Measurements from ENCODE around the gene SLC26A8.

DNA sequence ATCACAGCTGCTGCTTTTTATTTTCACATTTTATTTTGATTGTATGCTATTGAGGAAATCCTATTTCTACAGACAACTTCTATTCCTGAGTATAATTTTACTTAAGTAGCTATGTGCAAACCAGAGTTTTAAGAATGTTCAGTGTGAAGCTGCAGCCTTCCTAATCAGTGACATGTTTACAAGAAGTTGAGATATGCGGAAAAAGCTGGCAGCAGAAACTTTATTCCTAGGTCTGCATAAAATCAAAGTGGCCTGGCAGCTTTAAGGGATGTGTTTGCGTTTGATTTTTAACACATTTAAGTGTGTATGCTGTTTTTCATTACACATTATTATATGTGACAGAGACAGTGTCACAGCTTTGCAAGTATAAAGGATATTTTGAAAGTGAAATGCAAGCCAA is 29.4 kb upstream of the SLC26A8 start:
- TF ChIP-seq, protein P1, sequence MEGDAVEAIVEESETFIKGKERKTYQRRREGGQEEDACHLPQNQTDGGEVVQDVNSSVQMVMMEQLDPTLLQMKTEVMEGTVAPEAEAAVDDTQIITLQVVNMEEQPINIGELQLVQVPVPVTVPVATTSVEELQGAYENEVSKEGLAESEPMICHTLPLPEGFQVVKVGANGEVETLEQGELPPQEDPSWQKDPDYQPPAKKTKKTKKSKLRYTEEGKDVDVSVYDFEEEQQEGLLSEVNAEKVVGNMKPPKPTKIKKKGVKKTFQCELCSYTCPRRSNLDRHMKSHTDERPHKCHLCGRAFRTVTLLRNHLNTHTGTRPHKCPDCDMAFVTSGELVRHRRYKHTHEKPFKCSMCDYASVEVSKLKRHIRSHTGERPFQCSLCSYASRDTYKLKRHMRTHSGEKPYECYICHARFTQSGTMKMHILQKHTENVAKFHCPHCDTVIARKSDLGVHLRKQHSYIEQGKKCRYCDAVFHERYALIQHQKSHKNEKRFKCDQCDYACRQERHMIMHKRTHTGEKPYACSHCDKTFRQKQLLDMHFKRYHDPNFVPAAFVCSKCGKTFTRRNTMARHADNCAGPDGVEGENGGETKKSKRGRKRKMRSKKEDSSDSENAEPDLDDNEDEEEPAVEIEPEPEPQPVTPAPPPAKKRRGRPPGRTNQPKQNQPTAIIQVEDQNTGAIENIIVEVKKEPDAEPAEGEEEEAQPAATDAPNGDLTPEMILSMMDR (conservative IDR thresholded peaks at IDR 0.05): no peak
- TF ChIP-seq EZH2 (IDR thresholded peaks at IDR 0.05; ENCODE audit: low read depth): no peak
